HT1080 (cell line): ENCODE data around the gene SLC29A3. TPM values are rescaled to one million over a fixed set of nuclear protein-coding genes. Genes with fewer than 3 reads are reported as not detected.

ENCODE experiments used
- DNase-seq: peaks from one replicate; pipeline ENCODE4 v3.0.0-alpha.2; 2015; ENCODE audit warnings: low read depth
- total RNA-seq: library from RNA; depleted of rRNA; stranded (reverse); fragments of >200 nt; shearing (Covaris generic); gene quantifications from 2 replicates; pipeline ENCODE4 v1.2.3, GENCODE V29; 2014

SLC29A3 gene
- total RNA-seq, 1 experiment from 2014 or later, result 1.4 TPM

DNA sequence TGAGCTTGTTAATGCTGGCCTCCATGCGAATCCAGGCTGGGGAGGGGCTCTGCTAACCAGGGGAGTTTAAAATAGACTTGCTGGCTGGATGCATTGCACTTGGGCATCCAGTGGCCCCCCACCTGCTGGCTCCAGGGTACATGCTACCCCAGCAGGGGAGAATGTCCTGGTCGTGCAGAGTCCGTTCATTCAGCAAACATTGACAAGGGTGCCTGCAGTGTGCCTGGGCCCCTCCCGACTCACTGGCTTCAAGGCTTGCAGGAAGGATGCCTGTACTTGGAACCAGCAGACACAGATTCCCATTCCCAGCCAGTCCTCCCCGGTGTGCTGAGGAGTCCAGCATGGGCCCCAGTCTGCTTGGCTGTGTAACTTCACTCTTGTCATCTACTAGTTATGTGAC, 1.5 kb downstream of the SLC29A3 start:
- DNase-seq, result no peak

DNA sequence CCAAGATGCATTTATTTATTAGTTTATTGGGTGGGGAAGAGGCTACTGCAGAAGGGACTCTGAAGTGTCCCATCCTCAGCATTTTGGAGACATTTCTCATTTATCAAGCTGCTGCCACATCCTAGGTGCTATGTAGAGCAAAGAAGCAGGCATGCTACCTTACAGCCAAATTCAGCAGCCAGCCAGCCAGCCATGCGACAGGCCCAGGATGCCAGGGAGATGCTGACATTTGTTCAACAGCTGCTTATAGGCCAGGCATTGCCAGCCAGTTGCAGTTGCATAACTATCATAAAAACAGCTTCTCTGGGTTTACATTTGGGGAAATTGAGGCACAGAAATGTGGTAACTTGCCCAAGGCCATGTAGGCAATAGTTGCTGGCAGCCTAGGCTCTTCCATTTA, 2.3 kb downstream of the SLC29A3 start:
- DNase-seq, result no peak

DNA sequence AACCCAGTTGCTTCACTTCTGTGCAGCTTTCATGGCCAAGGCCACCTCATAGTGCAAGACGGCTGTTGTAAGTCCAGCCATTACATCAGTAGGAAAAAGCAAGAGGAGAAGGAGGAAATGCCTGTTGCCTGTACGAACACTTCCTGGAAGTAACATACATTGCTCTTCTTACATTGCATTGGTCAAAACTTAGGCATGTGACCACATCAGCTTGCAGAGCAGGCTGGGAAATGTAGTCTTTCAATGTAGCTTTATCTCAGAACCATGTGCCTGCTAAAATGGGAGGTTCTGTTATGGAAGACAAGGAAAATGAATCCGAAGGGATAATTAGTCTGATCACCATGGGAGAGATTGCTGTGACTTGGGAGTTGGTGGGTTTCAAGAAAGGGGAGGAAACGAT, 4.3 kb downstream of the SLC29A3 start:
- DNase-seq, result peak; percentile 58

DNA sequence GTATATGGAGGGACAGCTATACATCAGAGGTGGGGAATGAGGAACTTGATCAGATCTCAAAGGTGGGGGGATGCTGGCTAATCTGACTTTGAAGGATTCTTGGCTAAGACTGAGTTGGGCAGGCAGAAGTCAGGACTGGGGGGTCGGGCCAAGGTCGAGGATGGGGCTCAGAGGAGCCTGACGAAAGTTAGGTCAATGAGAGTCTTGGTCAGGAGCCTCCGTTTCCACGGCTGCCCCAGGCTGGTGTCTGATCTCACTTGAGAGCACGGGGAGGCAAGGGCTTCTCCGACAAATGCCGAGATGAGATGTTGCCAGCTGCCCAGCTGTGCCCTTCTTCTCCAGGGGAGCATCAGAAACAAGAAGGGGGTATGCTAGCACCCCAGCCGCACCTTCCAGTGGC, 5.7 kb downstream of the SLC29A3 start:
- DNase-seq, result no peak

DNA sequence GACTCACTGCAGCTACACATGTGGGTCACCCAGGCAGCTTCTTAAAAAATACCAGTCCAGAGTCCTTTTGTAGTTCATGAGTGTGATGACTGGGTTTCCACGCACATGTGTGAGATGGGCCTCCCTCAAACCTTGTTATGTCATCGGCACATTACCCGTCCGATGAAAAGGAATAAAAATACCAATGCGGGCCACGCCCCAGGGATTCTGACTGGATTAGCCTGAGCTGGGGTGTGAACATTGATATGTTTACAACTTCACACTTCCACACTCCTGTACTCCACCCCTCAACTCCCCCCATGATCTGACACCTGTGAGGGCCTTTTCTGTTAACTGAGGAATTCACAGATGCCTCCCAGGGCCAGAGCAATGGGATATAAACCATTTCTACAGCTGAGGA, 6.2 kb downstream of the SLC29A3 start:
- DNase-seq, result no peak

DNA sequence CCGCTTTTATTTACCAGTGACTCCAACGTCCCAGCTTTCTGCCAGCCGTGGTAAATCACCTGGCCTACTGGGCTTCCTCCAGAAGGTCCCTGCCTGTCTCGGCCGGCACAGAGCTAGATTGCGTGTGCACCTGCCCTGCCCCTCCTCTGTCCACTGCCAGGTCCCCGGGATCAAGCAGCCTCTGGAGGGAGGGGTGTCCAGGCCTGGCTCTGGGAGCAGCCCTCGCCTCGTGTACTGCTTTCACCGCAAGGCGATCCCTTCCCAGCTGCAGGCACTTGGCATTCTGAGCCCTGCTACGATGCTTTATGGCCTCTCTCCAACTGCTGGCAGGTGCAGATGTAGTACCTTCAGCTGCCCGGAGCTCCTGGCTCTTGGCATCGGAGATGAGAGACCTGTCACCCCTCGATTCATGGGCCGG, 7.4 kb downstream of the SLC29A3 start:
- DNase-seq, result no peak

DNA sequence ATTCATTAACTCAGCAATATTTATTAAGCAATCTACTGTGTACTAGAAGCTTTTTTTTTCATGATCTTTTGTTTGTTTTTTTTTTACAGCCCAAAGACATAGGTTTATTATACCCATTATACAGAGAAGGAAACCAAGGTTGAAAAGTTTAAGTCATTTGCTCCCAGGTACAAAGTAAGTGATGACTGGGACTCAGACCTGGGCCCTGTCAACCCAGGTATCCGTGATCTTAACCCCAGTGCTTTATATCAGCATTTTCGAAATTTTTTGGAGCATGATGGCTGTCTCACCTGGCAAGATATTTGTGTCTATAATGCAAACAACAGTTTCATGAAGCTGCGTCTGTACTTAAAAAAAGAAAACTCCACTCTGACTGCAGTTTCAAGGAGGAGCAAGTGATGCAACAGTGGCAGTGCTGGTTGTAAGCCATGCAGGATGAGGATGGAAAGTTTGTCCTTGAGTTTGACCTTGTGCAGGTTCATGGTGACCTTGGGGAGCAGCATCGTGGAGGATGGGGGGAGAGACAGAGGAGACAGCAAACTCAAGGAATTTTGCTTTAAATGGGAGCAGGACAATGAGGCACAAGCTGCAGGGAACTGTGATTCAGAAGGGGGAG, 11.8 kb downstream of the SLC29A3 start:
- DNase-seq, result no peak

DNA sequence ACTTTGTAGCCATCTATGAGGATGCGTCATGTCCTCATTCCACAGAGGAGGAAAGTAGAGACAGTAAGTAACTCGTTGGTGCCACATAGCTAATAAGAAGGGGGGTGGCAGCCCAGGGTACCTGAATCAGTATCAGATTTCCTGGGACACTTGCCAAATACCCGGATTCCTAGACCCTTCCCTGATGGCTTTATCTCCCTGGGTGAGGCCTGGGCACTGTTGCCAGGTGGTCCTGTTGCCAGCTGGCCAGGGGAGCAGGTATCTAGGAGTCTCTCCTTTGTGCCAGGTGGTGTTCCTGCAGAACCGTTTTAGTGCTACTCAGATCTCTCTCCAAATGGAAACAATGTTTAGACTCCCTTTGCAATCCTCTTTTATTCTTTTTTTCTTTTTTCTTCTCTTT, 12.7 kb downstream of the SLC29A3 start:
- DNase-seq, result no peak

DNA sequence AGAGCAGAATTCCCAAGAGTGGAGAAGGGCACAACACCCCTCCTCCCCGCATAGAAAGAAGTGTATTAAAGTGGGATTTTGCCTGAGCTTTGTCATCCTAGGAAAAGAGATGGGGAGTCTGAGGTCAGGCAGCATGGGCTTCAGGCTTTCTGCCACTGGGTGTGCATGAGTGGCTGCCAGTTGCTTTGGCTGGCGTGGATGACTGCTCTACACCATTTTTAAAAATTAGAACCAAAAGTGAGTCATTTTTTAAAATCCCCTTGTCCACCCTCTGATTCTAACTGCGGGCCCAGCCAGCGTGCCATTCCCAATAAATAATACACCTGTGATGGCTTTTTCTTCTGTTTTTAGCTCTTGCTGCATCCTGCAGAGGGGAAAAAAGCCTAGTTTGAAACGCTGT, 13.4 kb downstream of the SLC29A3 start:
- no peak for DNase-seq

DNA sequence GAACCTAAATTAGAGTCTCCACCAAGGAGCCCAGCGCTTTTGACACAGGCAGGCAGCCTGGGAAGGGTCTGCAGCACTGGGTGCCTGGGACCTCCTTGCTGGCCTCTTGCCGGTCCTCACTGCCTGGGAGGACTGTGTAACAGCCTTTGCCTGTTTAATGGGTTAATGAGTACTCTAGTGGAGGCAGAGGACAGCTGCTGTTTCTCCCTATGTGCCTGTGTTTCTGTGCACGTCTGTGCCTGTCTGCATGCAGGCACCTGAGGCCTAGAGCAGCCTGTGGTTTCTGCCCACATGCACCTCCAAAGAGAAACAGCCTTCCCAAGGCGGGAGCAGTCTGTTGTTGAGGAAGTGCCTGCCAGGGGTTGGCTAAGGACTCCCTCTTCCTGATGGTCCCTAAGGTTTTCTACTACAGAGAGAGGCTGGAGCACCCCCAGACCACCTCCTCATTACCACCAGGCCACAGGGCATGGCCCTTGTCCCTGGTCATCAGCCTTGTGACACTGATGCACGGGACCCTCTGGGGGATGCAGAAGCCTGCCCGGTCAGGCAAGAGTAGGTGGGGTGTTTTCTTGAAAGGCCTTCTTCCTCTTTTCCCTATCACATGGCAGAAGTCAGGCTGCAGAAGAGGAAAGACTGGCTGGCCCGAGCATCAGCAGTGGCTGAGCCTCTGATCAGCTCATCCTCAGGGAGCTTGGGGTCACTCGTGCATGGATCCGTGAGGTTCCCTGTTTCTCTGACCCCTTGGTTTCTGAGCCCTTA, 14.2 kb downstream of the SLC29A3 start:
- no peak for DNase-seq

DNA sequence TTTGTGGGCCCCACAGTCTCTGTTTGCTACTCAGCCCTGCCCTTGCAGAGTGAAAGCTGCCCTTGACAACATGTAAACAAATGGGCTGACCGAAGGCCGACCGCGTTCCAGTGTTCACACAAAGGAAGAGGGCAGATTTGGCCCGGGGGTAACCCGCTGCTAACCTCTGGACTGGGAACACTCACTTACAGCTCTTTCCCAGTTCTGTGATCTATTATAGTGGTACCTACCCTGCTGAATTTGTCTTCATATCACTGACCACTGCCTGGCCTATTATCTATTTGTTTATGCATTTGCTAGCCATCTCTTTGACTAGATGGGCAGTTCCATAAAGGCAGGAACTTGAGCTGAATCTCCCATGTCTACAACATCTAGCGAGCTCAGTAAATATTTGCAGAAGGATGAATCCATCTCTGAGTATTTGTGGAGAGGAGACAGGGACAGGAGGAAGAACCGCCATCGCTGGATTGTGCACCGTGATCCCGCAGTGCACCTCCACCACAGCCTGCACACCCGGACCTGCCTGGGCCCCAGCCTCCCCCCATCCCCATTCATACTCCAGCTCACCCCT, 15.2 kb downstream of the SLC29A3 start:
- no peak for DNase-seq

DNA sequence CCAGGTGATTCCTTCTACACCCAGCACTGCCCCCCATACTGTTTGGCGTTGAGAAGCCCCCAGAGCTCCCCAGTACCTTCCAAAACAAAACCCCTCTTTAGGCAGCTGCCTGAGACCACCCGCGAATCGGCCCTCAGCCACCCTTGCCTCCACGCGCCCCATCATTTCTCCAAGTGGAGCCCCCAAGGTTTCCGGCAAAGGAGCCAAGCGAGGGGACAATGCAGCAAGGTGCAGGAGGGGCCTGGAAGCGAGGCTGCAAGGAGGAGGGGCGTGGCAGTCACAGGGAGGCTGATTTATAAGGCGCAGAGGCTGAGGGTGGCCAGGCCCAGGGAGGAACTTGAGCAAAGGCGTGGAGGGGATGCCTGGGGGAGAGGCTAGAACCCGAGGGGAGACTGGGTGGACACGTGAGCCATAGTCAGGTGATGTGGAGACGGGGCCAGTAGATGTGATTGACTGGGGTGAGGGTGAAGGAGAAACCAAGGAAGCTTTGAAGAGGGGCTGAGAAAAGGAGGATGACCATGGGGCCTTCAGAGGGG, 16.2 kb downstream of the SLC29A3 start:
- no peak for DNase-seq

DNA sequence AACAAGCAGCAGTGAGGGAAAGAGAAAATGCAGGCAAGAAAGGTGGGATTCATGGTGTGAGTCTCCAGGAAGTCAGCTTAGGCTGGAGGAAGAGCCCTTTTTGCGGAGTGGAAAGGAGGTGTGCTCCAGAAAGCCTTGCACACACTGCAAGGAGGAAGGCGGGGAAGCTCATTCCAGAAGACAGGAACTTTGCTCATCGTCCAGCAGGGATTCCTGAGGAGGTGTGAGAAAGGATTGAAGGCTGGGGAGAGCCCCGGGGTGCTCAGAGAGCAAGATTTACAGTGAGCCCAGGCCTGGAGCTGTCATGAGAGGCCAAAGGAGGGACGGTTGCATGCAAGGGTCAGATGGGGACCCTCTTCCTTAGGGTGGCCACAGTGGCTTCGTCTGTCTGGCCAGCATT, 17.6 kb downstream of the SLC29A3 start:
- DNase-seq, result no peak

DNA sequence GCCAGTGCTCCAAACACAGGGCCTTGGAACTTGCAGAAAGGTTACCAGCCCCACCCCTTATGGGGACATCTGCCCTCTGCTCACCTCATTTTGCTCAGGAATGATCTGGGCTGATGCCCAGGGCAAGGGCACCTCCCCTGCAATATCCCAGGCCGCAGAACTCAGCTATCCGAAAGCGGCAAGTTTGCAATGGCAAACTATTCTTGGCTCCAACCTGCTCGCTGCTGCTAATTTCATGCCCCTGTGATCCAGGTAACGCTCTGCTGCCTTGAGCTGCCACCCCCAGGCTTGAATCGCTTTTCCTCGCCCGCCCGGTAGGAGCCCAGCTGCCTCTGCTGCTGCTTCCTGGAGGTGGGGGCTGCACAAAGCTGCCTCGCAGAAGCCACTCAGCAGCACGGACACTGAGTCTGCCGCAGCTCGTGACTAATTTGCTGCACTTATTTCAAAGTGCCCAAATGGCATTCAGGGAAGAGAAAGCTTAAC, 18.2 kb downstream of the SLC29A3 start:
- no peak for DNase-seq

DNA sequence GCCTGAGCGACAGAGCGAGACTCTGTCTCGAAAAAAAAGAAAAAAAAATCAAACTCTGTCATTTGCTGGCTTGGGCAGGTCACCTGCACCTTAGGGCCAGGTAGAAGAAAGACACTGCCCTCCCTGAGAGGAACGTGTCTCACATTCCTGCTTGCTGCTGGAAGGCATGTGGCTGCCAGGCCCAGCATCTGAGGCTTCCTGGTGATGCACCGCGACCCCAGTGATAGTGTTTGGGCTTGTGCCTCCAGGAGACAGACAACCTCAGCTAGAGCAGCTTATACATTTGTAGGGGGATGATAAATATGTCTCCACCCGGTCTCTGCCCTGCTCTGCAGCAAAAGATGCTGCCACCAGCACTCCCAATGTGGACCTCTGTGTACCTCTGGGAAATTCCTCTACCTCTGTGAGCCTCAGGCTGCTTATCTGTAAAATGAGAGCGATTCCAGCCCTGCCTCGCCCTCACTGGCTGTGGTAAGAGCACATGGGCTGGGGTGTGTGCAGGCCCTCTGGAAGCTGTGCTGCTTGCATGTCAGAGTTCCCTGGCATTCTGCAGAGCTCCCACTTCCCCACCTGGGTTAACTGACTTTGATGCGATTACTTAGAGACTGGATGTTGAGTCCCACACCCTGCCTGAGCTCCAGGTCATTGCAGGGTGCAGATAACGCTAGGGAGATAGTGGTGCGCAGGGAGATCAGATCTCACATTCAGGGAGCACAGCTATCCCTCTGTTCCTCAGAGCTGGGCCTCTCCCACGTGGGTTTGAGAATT, 19.9 kb downstream of the SLC29A3 start:
- no peak for DNase-seq

DNA sequence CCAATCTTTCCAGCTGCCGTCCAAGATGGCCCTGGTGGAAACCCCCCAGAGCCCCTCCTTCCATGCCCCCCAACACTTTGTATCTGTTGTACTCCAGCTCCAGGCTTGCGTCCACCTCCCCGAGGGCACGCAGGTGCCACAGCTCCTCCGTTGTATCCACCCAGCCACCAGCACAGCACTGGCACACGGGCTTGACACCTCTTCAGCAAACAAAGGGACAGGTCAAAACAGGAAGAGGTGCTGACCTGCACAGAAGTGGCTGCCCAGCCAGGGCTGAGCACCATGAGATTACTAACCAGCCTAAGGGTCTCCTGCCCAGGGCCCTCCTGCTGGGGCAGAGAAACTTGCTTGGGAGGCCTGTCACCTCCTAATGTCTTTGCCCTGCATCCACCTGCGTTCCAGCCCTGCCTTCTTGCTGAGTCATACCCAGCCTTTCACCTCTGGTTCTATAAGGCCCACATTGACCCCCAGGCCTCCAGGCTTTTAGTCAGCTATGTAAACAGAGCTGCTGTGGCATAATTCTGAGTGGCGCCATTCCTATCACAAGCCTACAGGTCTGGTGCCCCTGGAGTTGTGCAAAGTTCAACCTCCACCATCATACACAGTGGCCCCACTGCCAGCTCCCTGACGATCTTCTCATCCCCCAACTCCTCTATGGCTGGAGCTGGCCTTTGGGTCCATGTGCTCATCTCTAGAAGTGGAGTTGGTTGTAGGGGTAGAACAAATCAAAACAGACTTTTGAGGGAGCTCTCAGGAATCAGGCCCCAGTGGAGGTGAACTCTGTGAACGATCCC, 20.9 kb downstream of the SLC29A3 start:
- DNase-seq, result peak; percentile 58

DNA sequence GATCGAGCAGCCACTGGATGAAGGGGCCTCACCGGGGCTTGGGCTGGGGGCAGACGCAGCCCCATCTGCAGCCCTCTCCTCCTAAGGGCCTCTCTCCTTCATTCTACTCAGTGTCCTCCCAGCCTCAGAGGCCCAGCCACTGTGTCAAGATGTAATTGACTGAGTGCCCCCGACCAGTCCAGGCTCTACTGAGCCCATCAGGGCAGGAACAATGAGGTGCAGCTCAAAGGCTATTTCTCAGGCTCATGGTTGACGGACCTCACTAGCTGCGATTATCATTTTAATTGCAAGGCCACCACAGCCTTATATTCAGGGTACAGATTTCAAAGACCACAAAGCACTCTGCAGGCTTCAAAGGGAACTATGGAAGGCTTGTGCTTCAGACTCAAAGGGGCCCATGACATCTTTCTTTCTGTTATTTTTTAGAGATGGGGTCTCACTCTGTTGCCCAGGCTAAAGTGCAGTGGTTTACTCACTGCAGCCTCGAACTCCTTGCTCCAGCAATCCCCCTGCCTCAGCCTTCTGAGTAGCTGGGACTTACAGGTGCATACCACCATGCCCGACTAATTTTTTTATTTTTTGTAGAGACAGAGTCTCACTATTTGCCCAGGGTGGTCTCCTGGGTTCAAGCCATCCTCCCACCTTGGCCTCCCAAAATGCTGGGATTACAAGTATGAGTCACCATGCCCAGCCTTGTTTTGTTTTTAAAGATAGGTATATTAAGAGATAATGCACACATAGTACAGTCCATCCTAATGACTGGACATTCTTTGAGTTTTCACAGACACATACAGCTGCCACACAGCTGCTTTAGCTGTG, 23.7 kb downstream of the SLC29A3 start:
- DNase-seq, result no peak

DNA sequence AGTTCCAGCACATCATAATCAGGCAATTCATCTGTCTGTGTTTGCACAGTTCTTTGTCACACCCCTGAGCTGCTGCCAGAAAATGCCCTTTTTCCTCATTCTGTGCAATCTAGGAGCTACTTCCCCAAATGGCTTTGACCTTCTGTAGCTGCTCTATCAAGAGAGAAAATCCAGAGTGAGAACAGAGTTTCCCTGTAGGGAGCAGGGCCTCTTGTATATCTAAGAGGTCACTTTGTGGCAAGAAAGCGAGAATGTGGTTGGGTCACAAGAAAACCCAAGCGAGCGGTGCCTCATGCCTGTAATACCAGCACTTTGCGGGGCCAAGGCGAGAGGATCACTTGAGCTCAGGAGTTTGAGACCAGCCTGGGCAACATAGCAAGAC, 24.3 kb downstream of the SLC29A3 start:
- no peak for DNase-seq

DNA sequence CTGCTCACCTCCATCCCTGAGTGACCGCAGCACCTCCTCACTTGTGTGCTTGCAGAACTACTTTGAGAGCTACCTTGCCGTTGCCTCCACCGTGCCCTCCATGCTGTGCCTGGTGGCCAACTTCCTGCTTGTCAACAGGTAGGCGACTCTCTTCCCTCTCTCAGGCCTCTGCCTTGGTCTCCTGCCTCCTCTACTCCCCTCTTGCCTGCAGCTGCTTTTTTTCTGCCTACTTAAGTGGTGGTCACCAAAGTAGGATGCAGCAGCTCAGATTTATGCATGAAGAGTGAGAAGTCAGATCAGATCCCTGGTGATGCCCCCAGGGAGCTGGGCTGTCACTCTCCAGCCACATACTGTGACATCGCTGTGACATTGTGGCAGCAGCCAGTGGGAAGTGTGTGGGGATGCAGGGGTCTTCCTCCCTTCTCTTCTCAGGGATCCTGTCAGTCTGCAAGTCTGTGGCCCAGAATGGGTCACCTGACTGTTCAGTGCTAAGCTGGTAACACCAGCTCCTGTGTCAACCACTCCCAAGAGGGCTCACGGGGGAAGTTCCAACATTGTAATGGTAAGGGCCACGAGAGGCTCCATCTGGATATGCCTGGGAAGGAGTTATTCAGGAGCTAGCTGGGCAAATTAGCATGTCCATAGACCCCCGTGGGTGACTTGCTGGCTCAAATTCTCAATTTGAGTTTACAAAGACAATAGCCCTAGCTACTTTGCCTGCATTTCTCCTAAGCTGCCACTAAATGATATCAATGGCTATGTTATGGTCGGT, 25.3 kb downstream of the SLC29A3 start:
- DNase-seq, result no peak
